Smooth muscle cell (in vitro differentiated cells): ENCODE measurements around the gene NR1D2. TPM values are rescaled to one million over a fixed set of nuclear protein-coding genes. Genes with fewer than 3 reads are reported as not detected.

Source experiments
- DNase-seq: peaks from one replicate; lab custom pipeline; 2025; ENCODE audit not compliant: unreplicated experiment; lab: John Stamatoyannopoulos, UW
- H2AFZ ChIP-seq: fragments of 200-600 bp; sonication (generic); 2 replicates; pipeline ENCODE4 v1.6.0; 2016; ENCODE audit warnings: antibody characterized with exemption, low read depth, mild to moderate bottlenecking
- H3F3A ChIP-seq: fragments of 200-600 bp; sonication (generic); 2 replicates; pipeline ENCODE4 v1.6.0; 2017; ENCODE audit warnings: antibody characterized with exemption, low read depth
- H3K27ac ChIP-seq: fragments of 200-600 bp; sonication (generic); 2 replicates; pipeline ENCODE4 v1.5.1; 2016; ENCODE audit warnings: low read depth, mild to moderate bottlenecking
- H3K27me3 ChIP-seq: fragments of 200-600 bp; sonication (generic); 2 replicates; pipeline ENCODE4 v1.6.1; 2016; ENCODE audit warnings: low read depth, mild to moderate bottlenecking
- H3K36me3 ChIP-seq: fragments of 200-600 bp; sonication (generic); 2 replicates; pipeline ENCODE4 v1.5.1; 2016; ENCODE audit warnings: low read depth
- H3K4me1 ChIP-seq: fragments of 200-600 bp; sonication (generic); 2 replicates; pipeline ENCODE4 v1.5.1; 2016; ENCODE audit warnings: low read depth
- H3K4me2 ChIP-seq: fragments of 200-600 bp; sonication (generic); 2 replicates; pipeline ENCODE4 v1.6.0; 2016; ENCODE audit warnings: mild to moderate bottlenecking
- H3K4me3 ChIP-seq: fragments of 200-600 bp; sonication (generic); 2 replicates; pipeline ENCODE4 v1.5.1; 2016; ENCODE audit warnings: mild to moderate bottlenecking
- H3K79me2 ChIP-seq: fragments of 200-600 bp; sonication (generic); 2 replicates; pipeline ENCODE4 v1.6.0; 2016; ENCODE audit warnings: low read depth, mild to moderate bottlenecking
- H3K9ac ChIP-seq: fragments of 200-600 bp; sonication (generic); 2 replicates; pipeline ENCODE4 v1.6.0; 2016; ENCODE audit warnings: low read depth
- H3K9me3 ChIP-seq: fragments of 200-600 bp; sonication (generic); replicated peaks from 2 replicates; pipeline ENCODE4 v1.5.1; 2016; ENCODE audit warnings: low read depth
- H4K20me1 ChIP-seq: fragments of 200-600 bp; sonication (generic); 2 replicates; pipeline ENCODE4 v1.6.0; 2016; ENCODE audit warnings: low read depth
- CTCF ChIP-seq: fragments of 200-600 bp; sonication (generic); IDR thresholded peaks from 2 replicates; pipeline ENCODE4 v1.5.1; 2017; ENCODE audit warnings: borderline replicate concordance, mild to moderate bottlenecking, antibody characterized with exemption; ENCODE audit not compliant: insufficient read depth, poor library complexity, severe bottlenecking
- WGBS: methylation state at CpG from one replicate; pipeline ENCODE4 v1.1.7; 2016; ENCODE audit warnings: low lambda C conversion rate; 5-methylcytosine and 5-hydroxymethylcytosine counted together
- polyA plus RNA-seq: library from polyadenylated mRNA; unstranded; fragments of >200 nt; fragmentation: Nextera tagmentation; extraction: Ambion mirVana; gene quantifications from 2 replicates; pipeline ENCODE4 v1.2.1, GENCODE V29; 2016
- total RNA-seq: library from RNA; depleted of rRNA; stranded (reverse); fragments of >200 nt; gene quantifications from 2 replicates; pipeline ENCODE4 v1.2.3, GENCODE V29; 2014

Gene NR1D2
- total and polyA plus RNA-seq, 2 experiments from 2014 or later, result 11.7 to 37.8 TPM

- Histone ChIP-seq H3K4me1 (peaks cover 15% of the 10 kb centered on the region), H3K9ac (no peak overlapping the region), H2AFZ (no peak overlapping the region), H3K9me3 (no peaks in the 10 kb centered on the region), H3K4me2 (peak overlapping the region; percentile 2), H3F3A (peaks cover 8% of the 10 kb centered on the region), H3K79me2 (no peaks in the 10 kb centered on the region), H3K4me3 (no peak overlapping the region), H3K27me3 (no peaks in the 10 kb centered on the region), H3K27ac (no peak overlapping the region), H4K20me1 (no peaks in the 10 kb centered on the region), H3K36me3 (no peaks in the 10 kb centered on the region)
- WGBS, result 78% methylated on average over 5 of the region's 5 CpGs
- TF ChIP-seq CTCF, result no peak
- DNase-seq, result no peak
Observed at GRCh38 chr3:23993556-23994243, 48.6 kb downstream of the NR1D2 start.

GRCh38 chr3:23994244-23994569 is 49.1 kb downstream of the NR1D2 start:
- Histone ChIP-seq H3K9ac (no peak overlapping the region), H3K4me3 (no peak overlapping the region), H3K9me3 (no peaks in the 10 kb centered on the region), H3K36me3 (no peaks in the 10 kb centered on the region), H3K4me2 (peak overlapping the region; percentile 2), H3K4me1 (peaks cover 17% of the 10 kb centered on the region), H2AFZ (no peak overlapping the region), H4K20me1 (no peaks in the 10 kb centered on the region), H3F3A (peaks cover 8% of the 10 kb centered on the region), H3K27me3 (no peaks in the 10 kb centered on the region), H3K79me2 (no peaks in the 10 kb centered on the region), H3K27ac (no peak overlapping the region)
- 25% methylated on average over 4 of the region's 4 CpGs for WGBS
- no peak for DNase-seq
- no peak for TF ChIP-seq CTCF

- no peak overlapping the region for H3K4me3 ChIP-seq
- TF ChIP-seq CTCF, result no peak
- peaks cover 8% of the 10 kb centered on the region for H3F3A ChIP-seq
- H3K36me3 ChIP-seq, result no peaks in the 10 kb centered on the region
- H3K4me2 ChIP-seq, result no peak overlapping the region
- H3K27ac ChIP-seq, result no peak overlapping the region
- WGBS, result 85% methylated on average over 2 of the region's 2 CpGs
- DNase-seq, result no peak
- H3K79me2 ChIP-seq, result no peaks in the 10 kb centered on the region
- H3K9me3 ChIP-seq, result no peaks in the 10 kb centered on the region
- H2AFZ ChIP-seq, result no peak overlapping the region
- peaks cover 21% of the 10 kb centered on the region for H3K4me1 ChIP-seq
- H3K27me3 ChIP-seq, result no peaks in the 10 kb centered on the region
- H3K9ac ChIP-seq, result no peak overlapping the region
- no peaks in the 10 kb centered on the region for H4K20me1 ChIP-seq
Observed at GRCh38 chr3:23995219-23995618, 50.1 kb downstream of the NR1D2 start.

GRCh38 chr3:23996095-23996524 is 51.0 kb downstream of the NR1D2 start:
- Histone ChIP-seq H3K4me3 (no peak overlapping the region), H3K27me3 (no peaks in the 10 kb centered on the region), H3K9ac (no peak overlapping the region), H3K4me1 (peaks cover 19% of the 10 kb centered on the region), H3K9me3 (no peaks in the 10 kb centered on the region), H3K27ac (no peak overlapping the region), H4K20me1 (no peaks in the 10 kb centered on the region), H3F3A (peaks cover 8% of the 10 kb centered on the region), H3K4me2 (no peak overlapping the region), H2AFZ (no peak overlapping the region), H3K79me2 (no peaks in the 10 kb centered on the region), H3K36me3 (no peaks in the 10 kb centered on the region)
- WGBS, result 87% methylated on average over 3 of the region's 3 CpGs
- no peak for DNase-seq
- TF ChIP-seq CTCF, result no peak
